Measurements from ENCODE around the gene SPATA31D4. TPM values are rescaled to one million over a fixed set of nuclear protein-coding genes. Genes with fewer than 3 reads are reported as not detected.

Gene SPATA31D4
- total RNA-seq, 1 donor from 2014 or later: not detected

- DNase-seq: no peak
Observed at GRCh38 chr9:81968026-81968425, 39.8 kb downstream of the SPATA31D4 start.

DNA sequence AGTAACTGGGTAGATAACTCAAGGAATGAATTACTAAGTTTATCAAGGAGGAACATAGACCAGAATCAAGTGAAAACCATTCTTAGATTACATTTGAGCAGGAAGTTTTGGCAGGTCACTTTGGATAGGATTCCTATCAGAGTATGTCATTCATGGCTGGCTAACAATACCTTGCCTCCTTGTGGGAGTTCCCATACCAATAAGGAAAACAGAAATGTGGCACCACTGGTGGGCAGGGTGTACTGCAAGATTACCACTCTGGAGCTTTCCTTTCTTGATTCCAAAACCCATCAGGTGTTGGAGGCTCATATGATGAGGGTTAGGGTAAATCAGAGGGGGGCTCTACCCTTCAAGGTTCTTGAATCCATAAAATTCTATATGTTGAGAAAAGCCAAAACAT lies 41.7 kb downstream of the SPATA31D4 start:
- no peak for DNase-seq

- DNase-seq: no peak
Observed at GRCh38 chr9:81971727-81972126, 43.5 kb downstream of the SPATA31D4 start.

- no peak for DNase-seq
Observed at GRCh38 chr9:81974764-81975163, 46.5 kb downstream of the SPATA31D4 start.

DNA sequence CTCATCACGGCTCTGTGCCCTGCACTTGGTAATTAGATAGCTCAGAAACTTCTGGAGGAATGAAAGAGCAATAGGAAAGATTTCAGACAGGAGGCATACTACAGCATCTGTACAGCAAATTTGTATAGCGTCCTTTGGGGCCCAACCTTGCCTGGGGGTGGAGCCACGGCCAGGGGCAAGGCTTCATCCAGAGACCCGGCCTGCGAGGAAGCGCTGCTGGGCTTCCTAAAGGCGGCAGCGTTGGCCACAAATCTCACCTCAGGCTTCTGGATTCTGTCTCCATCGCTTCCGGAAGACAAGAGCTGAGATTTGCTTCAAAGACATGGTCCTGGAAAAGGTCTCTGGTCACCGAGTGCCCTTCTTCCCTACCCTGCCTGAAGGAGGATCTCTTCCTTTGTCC lies 48.1 kb downstream of the SPATA31D4 start:
- no peak for DNase-seq

GRCh38 chr9:81979196-81979595 lies 51.0 kb downstream of the SPATA31D4 start:
- DNase-seq: no peak

- no peak for DNase-seq
Observed at GRCh38 chr9:81980568-81980967, 52.3 kb downstream of the SPATA31D4 start.

DNA sequence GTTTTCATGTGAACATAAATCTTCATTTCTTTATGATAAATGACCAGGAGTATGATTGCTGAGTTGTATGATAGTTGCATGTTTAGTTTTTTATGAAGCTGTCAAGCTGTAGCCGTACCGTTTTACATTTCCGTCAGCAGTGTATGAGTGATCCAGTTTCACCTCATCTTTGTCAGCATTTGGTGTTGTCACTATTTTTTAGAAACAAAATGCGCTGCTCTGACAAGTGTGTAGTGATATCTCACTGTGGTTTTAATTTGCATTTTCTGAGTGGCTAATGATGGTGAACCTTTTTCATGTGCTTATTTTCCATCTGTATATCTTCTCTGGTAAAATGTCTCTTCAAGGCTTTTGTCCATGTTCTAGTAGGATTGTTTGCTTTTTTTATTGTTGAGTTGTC lies 53.7 kb downstream of the SPATA31D4 start:
- DNase-seq: no peak

Other genes with a start within 250 kb of the SPATA31D4 start
- gene TLE1, start 238.9 kb upstream of the SPATA31D4 start, total RNA-seq: 65.7 and 92.7 TPM in 2 replicates
- not detected in 2 replicates for gene SPATA31D3, start 15.1 kb downstream of the SPATA31D4 start, total RNA-seq
- not detected in 2 replicates for gene SPATA31D1, start 60.3 kb downstream of the SPATA31D4 start, total RNA-seq

Measured in dermis blood vessel endothelial cell (primary cell).